NK-92 treated with Interleukin-12 subunit alpha and Interleukin-12 subunit beta, amount 100 ng/mL, for 24 hours (cell line): ENCODE data around the gene PER2.
"Not testable (repeated sequence)": the region's sequence is repeated elsewhere in the genome, so short reads cannot be mapped to it uniquely, and the experiment has no call there.

Experiments used
- DNase-seq: peaks from one replicate; lab custom pipeline; 2025; lab: John Stamatoyannopoulos, UW

PER2 gene

GRCh38 chr2:238288650-238289573, 502 bp upstream of the PER2 start:
- peak; percentile 97 for DNase-seq

- DNase-seq, result no peak
These were observed 1.2 kb downstream of the PER2 start for GRCh38 chr2:238286987-238287736.

GRCh38 chr2:238286551-238286950, 1.9 kb downstream of the PER2 start:
- no peak for DNase-seq

GRCh38 chr2:238286095-238286494, 2.3 kb downstream of the PER2 start:
- DNase-seq, result no peak

- DNase-seq, result no peak
These were observed 2.7 kb downstream of the PER2 start for GRCh38 chr2:238285653-238286082.

- DNase-seq, result no peak
These were observed 3.5 kb downstream of the PER2 start for GRCh38 chr2:238284802-238285515.

- no peak for DNase-seq
These were observed 5.3 kb downstream of the PER2 start for GRCh38 chr2:238282861-238283738.

- DNase-seq, result no peak
These were observed 6.5 kb downstream of the PER2 start for GRCh38 chr2:238281826-238282480.

- no peak for DNase-seq
These were observed 8.2 kb downstream of the PER2 start for GRCh38 chr2:238280083-238280825.

GRCh38 chr2:238279324-238279682, 9.1 kb downstream of the PER2 start:
- no peak for DNase-seq

GRCh38 chr2:238278626-238279323, 9.6 kb downstream of the PER2 start:
- no peak for DNase-seq

GRCh38 chr2:238277695-238278094, 10.7 kb downstream of the PER2 start:
- no peak for DNase-seq

GRCh38 chr2:238274152-238274865, 14.1 kb downstream of the PER2 start:
- DNase-seq, result no peak

- DNase-seq, result not testable (repeated sequence)
These were observed 15.0 kb downstream of the PER2 start for GRCh38 chr2:238273433-238273832.

- DNase-seq, result no peak
These were observed 16.3 kb downstream of the PER2 start for GRCh38 chr2:238272156-238272555.

- not testable (repeated sequence) for DNase-seq
These were observed 16.7 kb downstream of the PER2 start for GRCh38 chr2:238271686-238272085.

GRCh38 chr2:238271061-238271554, 17.3 kb downstream of the PER2 start:
- DNase-seq, result no peak

- no peak for DNase-seq
These were observed 17.8 kb downstream of the PER2 start for GRCh38 chr2:238270606-238271005.

- DNase-seq, result no peak
These were observed 18.7 kb downstream of the PER2 start for GRCh38 chr2:238269741-238270140.
